GM18951 (cell line): ENCODE data around the gene KCNIP3.
"Not testable (repeated sequence)": the region's sequence is repeated elsewhere in the genome, so short reads cannot be mapped to it uniquely, and the experiment has no call there.

ENCODE experiments used
- POLR2A ChIP-seq: IDR thresholded peaks from 4 replicates; pipeline ENCODE4 v1.6.1; 2011; ENCODE audit warnings: mild to moderate bottlenecking; ENCODE audit not compliant: insufficient read length, insufficient read depth; ENCODE audit errors: extremely low read depth
- in situ Hi-C: fragments of 300-500 bp; cut with MboI; formaldehyde crosslinking; loops from one replicate; pipeline ENCODE4 v1.12.0; 2022; ENCODE audit warnings: low sequenced_read_pairs, mixed read lengths, inconsistent platforms; ENCODE audit not compliant: unreplicated experiment

KCNIP3 gene

GRCh38 chr2:95296880-95297487 is at the start of gene KCNIP3:
Gene KCNIP3, plus strand, starts transcription at chr2:95297347. Its CDS starts 92 bp downstream, at chr2:95297439.
- in situ Hi-C loops, result no loop called here
- TF ChIP-seq POLR2A, result no peak

- no peak for TF ChIP-seq POLR2A
- in situ Hi-C loops, result no loop called here
These were observed 38.9 kb upstream of the KCNIP3 start for GRCh38 chr2:95258271-95258670.

GRCh38 chr2:95260028-95261023 is 36.8 kb upstream of the KCNIP3 start:
- no peak for TF ChIP-seq POLR2A
- in situ Hi-C loops, result no loop called here

GRCh38 chr2:95261602-95262001 is 35.5 kb upstream of the KCNIP3 start:
- no peak for TF ChIP-seq POLR2A
- in situ Hi-C loops, result no loop called here

- in situ Hi-C loops, result no loop called here
- TF ChIP-seq POLR2A, result no peak
These were observed 34.1 kb upstream of the KCNIP3 start for GRCh38 chr2:95262896-95263542.

- no peak for TF ChIP-seq POLR2A
These were observed 32.5 kb upstream of the KCNIP3 start for GRCh38 chr2:95264624-95265023.

GRCh38 chr2:95265182-95265581 is 32.0 kb upstream of the KCNIP3 start:
- no peak for TF ChIP-seq POLR2A
- in situ Hi-C loops, result no loop called here

More at GRCh38 chr2:95264624-95265023, 32.5 kb upstream of the KCNIP3 start:
- in situ Hi-C loops, result no loop called here

- in situ Hi-C loops, result no loop called here
- TF ChIP-seq POLR2A, result no peak
These were observed 30.2 kb upstream of the KCNIP3 start for GRCh38 chr2:95266781-95267430.

GRCh38 chr2:95267458-95268210 is 29.5 kb upstream of the KCNIP3 start:
- TF ChIP-seq POLR2A, result no peak
- in situ Hi-C loops, result no loop called here

GRCh38 chr2:95268211-95269035 is 28.7 kb upstream of the KCNIP3 start:
- in situ Hi-C loops, result no loop called here
- TF ChIP-seq POLR2A, result no peak

- TF ChIP-seq POLR2A, result no peak
- in situ Hi-C loops, result no loop called here
These were observed 28.0 kb upstream of the KCNIP3 start for GRCh38 chr2:95269036-95269680.

- in situ Hi-C loops, result not testable (repeated sequence)
These were observed 27.4 kb upstream of the KCNIP3 start for GRCh38 chr2:95269745-95270144.
